ENCODE results near the gene NRCAM.

GRCh38 chr7:108329514-108329913 lies 126.7 kb downstream of the NRCAM start:
- TF ChIP-seq CTCF (IDR thresholded peaks at IDR 0.05; ENCODE audit: control extremely low read depth in 1 of 3, insufficient read depth in 1 of 3, low read depth in 1 of 3, low read length in 3 of 3) = no peak
- TF ChIP-seq EGR1 (IDR thresholded peaks at IDR 0.05; ENCODE audit: borderline replicate concordance, low read depth, low read length) = no peak
- no peak for TF ChIP-seq SUZ12 (IDR thresholded peaks at IDR 0.05; ENCODE audit: low read length)

Measured in H1 (cell line).